B cell (primary cell): ENCODE data around the gene CYB5R3.

Experiments used
- EZH2 ChIP-seq: IDR thresholded peaks from 2 replicates; pipeline ENCODE4 v1.6.1; 2012; ENCODE audit warnings: borderline replicate concordance, low read depth, mild to moderate bottlenecking, moderate library complexity, low read length; ENCODE audit not compliant: insufficient read depth, poor library complexity, severe bottlenecking
- TF ChIP-seq, protein P1 (sequence below): fragments of 200-600 bp; IDR thresholded peaks from one replicate; pipeline ENCODE4 v1.8.0; 2022; ENCODE audit warnings: antibody characterized with exemption, mild to moderate bottlenecking

DNA sequence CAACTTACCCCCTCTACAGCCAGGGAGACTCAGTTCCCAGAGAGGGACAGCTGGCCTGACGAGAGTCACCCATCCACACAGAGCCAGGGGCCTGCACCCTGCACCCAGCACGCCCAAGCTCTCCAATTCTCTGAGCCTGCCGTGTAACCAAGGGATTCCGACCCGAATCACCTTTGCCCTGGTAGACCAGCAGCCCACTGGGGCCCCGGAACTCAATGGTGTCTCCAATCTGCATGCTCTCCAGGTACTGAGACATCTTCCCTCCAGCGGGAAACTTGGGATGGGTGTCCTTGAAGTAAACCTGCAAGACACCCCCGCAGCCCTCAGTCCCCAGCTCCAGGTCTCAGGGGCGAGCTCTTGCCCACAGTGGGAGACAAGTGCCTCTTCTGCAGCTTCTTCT lies 21.2 kb downstream of the CYB5R3 start:
- TF ChIP-seq, protein P1, sequence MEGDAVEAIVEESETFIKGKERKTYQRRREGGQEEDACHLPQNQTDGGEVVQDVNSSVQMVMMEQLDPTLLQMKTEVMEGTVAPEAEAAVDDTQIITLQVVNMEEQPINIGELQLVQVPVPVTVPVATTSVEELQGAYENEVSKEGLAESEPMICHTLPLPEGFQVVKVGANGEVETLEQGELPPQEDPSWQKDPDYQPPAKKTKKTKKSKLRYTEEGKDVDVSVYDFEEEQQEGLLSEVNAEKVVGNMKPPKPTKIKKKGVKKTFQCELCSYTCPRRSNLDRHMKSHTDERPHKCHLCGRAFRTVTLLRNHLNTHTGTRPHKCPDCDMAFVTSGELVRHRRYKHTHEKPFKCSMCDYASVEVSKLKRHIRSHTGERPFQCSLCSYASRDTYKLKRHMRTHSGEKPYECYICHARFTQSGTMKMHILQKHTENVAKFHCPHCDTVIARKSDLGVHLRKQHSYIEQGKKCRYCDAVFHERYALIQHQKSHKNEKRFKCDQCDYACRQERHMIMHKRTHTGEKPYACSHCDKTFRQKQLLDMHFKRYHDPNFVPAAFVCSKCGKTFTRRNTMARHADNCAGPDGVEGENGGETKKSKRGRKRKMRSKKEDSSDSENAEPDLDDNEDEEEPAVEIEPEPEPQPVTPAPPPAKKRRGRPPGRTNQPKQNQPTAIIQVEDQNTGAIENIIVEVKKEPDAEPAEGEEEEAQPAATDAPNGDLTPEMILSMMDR: no peak
- no peak for TF ChIP-seq EZH2
